ENCODE results near the gene C17orf75. TPM values are rescaled to one million over a fixed set of nuclear protein-coding genes. Genes with fewer than 3 reads are reported as not detected.

Gene C17orf75
- total and polyA plus RNA-seq, 5 donors from 2014 or later: 6.3 to 11.8 (median 9.5) TPM

DNA sequence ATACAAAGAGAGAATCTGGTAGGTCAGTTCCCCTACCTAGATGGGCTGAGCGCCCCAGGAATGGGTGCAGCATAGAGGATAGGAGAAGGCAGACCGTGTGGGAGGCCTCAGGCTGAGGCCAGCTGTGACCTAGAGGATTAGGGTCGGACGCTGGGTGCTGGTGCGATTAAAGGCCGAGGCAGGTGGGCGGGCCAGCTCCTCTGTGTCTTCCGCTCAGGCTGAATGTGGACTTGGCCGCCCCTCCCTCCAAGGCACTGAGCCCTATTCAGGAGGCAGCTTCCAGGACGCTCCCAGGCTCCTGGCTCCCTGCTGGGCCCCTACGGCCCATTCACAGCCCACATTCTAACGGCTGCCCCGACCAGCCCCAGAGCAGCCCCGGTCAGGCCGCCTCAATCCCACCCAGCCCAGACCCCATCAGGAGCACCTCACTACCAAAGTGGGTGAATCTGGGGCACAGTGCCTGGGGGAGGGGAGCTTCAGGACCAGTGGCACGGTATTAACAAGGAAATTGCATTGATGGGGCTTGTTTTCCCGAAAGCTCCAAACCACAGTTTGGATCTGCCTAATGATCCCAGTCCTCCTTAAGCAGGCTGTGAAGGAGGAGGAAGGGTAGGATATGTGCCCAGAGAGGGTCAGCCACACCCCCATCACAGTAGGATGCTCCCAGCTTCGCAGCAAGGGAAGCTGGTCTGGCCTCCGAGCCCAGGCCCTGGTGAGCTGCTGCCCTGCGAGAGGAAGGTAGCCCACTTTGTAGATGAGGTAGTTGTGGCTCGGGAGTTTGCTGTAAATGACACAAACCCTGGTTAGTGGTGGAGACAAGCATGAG, 61.9 kb downstream of the C17orf75 start:
- Mint-ChIP-seq H3K9me3 (no peaks in the 10 kb centered on the region), H3K4me3 (no peak overlapping the region), H3K4me1 (no peaks in the 10 kb centered on the region), H3K27ac (no peak overlapping the region), H3K27me3 (peaks cover 9% of the 10 kb centered on the region), H3K36me3 (no peaks in the 10 kb centered on the region)
- no peaks in the 10 kb centered on the region for H3K27me3 ChIP-seq (ENCODE audit: control insufficient read depth, insufficient read depth, low read length)
- no peak for ATAC-seq (ENCODE audit: low read depth in 2 of 2)
- no peak overlapping the region for H3K4me3 ChIP-seq (ENCODE audit: low read depth, low read length)
- no peaks in the 10 kb centered on the region for H3K4me1 ChIP-seq (ENCODE audit: control insufficient read depth, insufficient read depth, low read length, poor library complexity, severe bottlenecking)
- H3K27ac ChIP-seq (ENCODE audit: insufficient read depth, low read length, poor library complexity, severe bottlenecking): no peak overlapping the region
- H3K36me3 ChIP-seq (ENCODE audit: control insufficient read depth, insufficient read depth, low read length): no peaks in the 10 kb centered on the region
- no peak for DNase-seq
- H3K9me3 ChIP-seq (ENCODE audit: control insufficient read depth in 2 of 2, low read length in 2 of 2): no peaks in the 10 kb centered on the region

DNA sequence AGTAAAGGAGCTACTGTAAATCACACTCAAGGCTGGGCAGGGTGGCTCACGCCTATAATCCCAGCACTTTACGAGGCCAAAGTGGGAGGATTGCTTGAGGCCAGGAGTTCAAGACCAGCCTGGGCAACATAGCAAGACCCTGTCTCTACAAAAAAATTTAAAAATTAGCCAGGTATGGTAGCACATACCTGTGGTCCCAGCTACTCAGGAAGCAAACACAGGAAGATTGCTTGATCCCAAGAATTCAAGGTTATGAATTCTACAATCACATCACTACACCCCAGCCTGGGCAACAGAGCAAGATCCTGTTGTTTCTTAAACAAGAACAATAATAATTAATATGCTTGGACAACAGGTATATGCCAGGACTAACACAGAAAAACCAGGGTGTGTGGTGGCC, 63.2 kb downstream of the C17orf75 start:
- Histone ChIP-seq H3K4me1 (ENCODE audit: control insufficient read depth, insufficient read depth, low read length, poor library complexity, severe bottlenecking) (no peaks in the 10 kb centered on the region), H3K36me3 (ENCODE audit: control insufficient read depth, insufficient read depth, low read length) (no peaks in the 10 kb centered on the region), H3K9me3 (ENCODE audit: control insufficient read depth in 2 of 2, low read length in 2 of 2) (no peaks in the 10 kb centered on the region), H3K4me3 (ENCODE audit: low read depth, low read length) (no peak overlapping the region), H3K27me3 (ENCODE audit: control insufficient read depth, insufficient read depth, low read length) (no peaks in the 10 kb centered on the region), H3K27ac (ENCODE audit: insufficient read depth, low read length, poor library complexity, severe bottlenecking) (no peak overlapping the region)
- DNase-seq (no peak), ATAC-seq (ENCODE audit: low read depth in 2 of 2) (no peak)
- H3K27ac Mint-ChIP-seq: no peak overlapping the region
- no peaks in the 10 kb centered on the region for H3K4me1 Mint-ChIP-seq
- no peaks in the 10 kb centered on the region for H3K36me3 Mint-ChIP-seq
- no peaks in the 10 kb centered on the region for H3K9me3 Mint-ChIP-seq
- peaks cover 14% of the 10 kb centered on the region for H3K27me3 Mint-ChIP-seq
- no peak overlapping the region for H3K4me3 Mint-ChIP-seq

Other genes with a start within 250 kb of the C17orf75 start
- 22.9 TPM for gene RHOT1, start 199.7 kb downstream of the C17orf75 start, total RNA-seq
- 10 to 100 TPM; 22.2 to 28.7 (median 27.6) TPM for gene RHOT1, start 199.7 kb downstream of the C17orf75 start, polyA plus RNA-seq
- gene RHBDL3, start 76.3 kb downstream of the C17orf75 start, total RNA-seq: not detected
- gene RHBDL3, start 76.3 kb downstream of the C17orf75 start, polyA plus RNA-seq: not detected
- 316 TPM for gene ZNF207, start 8.0 kb upstream of the C17orf75 start, total RNA-seq
- gene ZNF207, start 8.0 kb upstream of the C17orf75 start, polyA plus RNA-seq: 100 to 1,000 TPM; 149 to 187 (median 180) TPM
- gene PSMD11, start 102.3 kb upstream of the C17orf75 start, total RNA-seq: 92.4 TPM
- 100 to 1,000 TPM; 125 to 156 (median 142) TPM for gene PSMD11, start 102.3 kb upstream of the C17orf75 start, polyA plus RNA-seq
- 6.3 TPM for gene CDK5R1, start 144.8 kb upstream of the C17orf75 start, total RNA-seq
- gene CDK5R1, start 144.8 kb upstream of the C17orf75 start, polyA plus RNA-seq: 1 to 10 TPM; 3.5 to 8.9 (median 5.0) TPM